Measurements from ENCODE around the gene MBOAT2. TPM values are rescaled to one million over a fixed set of nuclear protein-coding genes. Genes with fewer than 3 reads are reported as not detected.
"Not testable (repeated sequence)": the region's sequence is repeated elsewhere in the genome, so short reads cannot be mapped to it uniquely, and the experiment has no call there.

Gene MBOAT2
- total RNA-seq (2021; ENCODE audit: unreplicated experiment) = 34.8 TPM
- polyA plus RNA-seq (2012; ENCODE audit: insufficient read length) = 21.2 TPM
- Bru-seq, nascent RNA = percentile 68 among the genes with signal in this experiment
- percentile 64 among the genes with signal in this experiment for BruChase-seq, experiment 1, labeled RNA remaining after a 2-hour chase
- BruChase-seq, experiment 2, labeled RNA remaining after a 6-hour chase = percentile 67 among the genes with signal in this experiment
- long read RNA-seq, full-length matches to known transcripts = 57 of 91 reads
- long read RNA-seq, partial matches to known transcripts = 7 of 91 reads
- long read RNA-seq, other reads (novel, unspliced or antisense) = 27 of 91 reads

- Histone ChIP-seq H3K36me3 (ENCODE audit: control insufficient read depth, insufficient read depth, low read length) (no peaks in the 10 kb centered on the region), H3K4me3 (ENCODE audit: low read depth in 2 of 2, low read length in 2 of 2) (peak within 1 kb of the TSS; percentile 75 to 81), H3K9me3 (ENCODE audit: control insufficient read depth, insufficient read depth, low read depth, low read length) (no peaks in the 10 kb centered on the region), H3K27me3 (ENCODE audit: control insufficient read depth, insufficient read depth, low read length) (no peaks in the 10 kb centered on the region), H3K27ac (ENCODE audit: low read length) (peak within 1 kb of the TSS; percentile 74), H3K4me1 (ENCODE audit: control insufficient read depth, insufficient read depth, low read length) (peaks cover 36% of the 10 kb centered on the region)
- ATAC-seq = peak; percentile 92
- in situ Hi-C loops (cut with HindIII; ENCODE audit: low pct_unique_long_range_greater_than_20kb, low sequenced_read_pairs) = no loop called here
- intact Hi-C loops (cut with micrococcal nuclease; ENCODE audit: unreplicated experiment) = no loop called here
- BruUV-seq (replicated peaks) = no TSS peak
- ChIA-PET POLR2A (interaction anchor here (0.6 to 0.7 kb wide), 3 partner anchors 9 to 179 kb away, joined by 3 to 4 read pairs (median 3); no protein-coding TSS in a partner anchor), CTCF (interaction anchor here (0.6 kb wide), 1 partner anchor 202 kb away, joined by 3 read pairs; no protein-coding TSS in a partner anchor)
- DNase-seq (ENCODE audit: low read depth, low spot score) = no peak
- no peak for TF ChIP-seq SIN3A (IDR thresholded peaks at IDR 0.05; ENCODE audit: borderline replicate concordance, insufficient read depth, low read depth, low read length)
- TF ChIP-seq TCF7L2 (IDR thresholded peaks at IDR 0.05; ENCODE audit: low read depth, low read length) = peak; percentile 81
- peak; percentile 83 for TF ChIP-seq POLR2AphosphoS5 (IDR thresholded peaks at IDR 0.05; ENCODE audit: low read depth, low read length)
These were observed at the start of gene MBOAT2 for GRCh38 chr2:9003616-9004337. Gene MBOAT2 (minus strand): TSS chr2:9003684. CDS start chr2:9003614, 70 bp downstream.

- DNase-seq (ENCODE audit: low read depth, low spot score) (no peak), ATAC-seq (no peak)
- Histone ChIP-seq H3K4me3 (ENCODE audit: low read depth in 2 of 2, low read length in 2 of 2) (no peak overlapping the region), H3K27me3 (ENCODE audit: control insufficient read depth, insufficient read depth, low read length) (no peaks in the 10 kb centered on the region), H3K27ac (ENCODE audit: low read length) (no peak overlapping the region), H3K36me3 (ENCODE audit: control insufficient read depth, insufficient read depth, low read length) (no peaks in the 10 kb centered on the region), H3K9me3 (ENCODE audit: control insufficient read depth, insufficient read depth, low read depth, low read length) (no peaks in the 10 kb centered on the region), H3K4me1 (ENCODE audit: control insufficient read depth, insufficient read depth, low read length) (no peaks in the 10 kb centered on the region)
- in situ Hi-C loops (cut with HindIII; ENCODE audit: low pct_unique_long_range_greater_than_20kb, low sequenced_read_pairs) = no loop called here
- POLR2A ChIA-PET = no interaction called here
- intact Hi-C loops (cut with micrococcal nuclease; ENCODE audit: unreplicated experiment) = no loop called here
- BruUV-seq (replicated peaks) = no TSS peak
- TF ChIP-seq POLR2AphosphoS5 (IDR thresholded peaks at IDR 0.05; ENCODE audit: low read depth, low read length) (no peak), TCF7L2 (IDR thresholded peaks at IDR 0.05; ENCODE audit: low read depth, low read length) (no peak), REST (IDR thresholded peaks at IDR 0.05; ENCODE audit: insufficient read depth in 1 of 2, low read depth in 2 of 2, low read length in 1 of 2) (no peak), CTCF (IDR thresholded peaks at IDR 0.05) (no peak), SIN3A (IDR thresholded peaks at IDR 0.05; ENCODE audit: borderline replicate concordance, insufficient read depth, low read depth, low read length) (no peak)
- CTCF ChIA-PET = no interaction called here
These were observed 49.5 kb upstream of the MBOAT2 start for GRCh38 chr2:9052821-9053533.

GRCh38 chr2:9051451-9051850 lies 48.0 kb upstream of the MBOAT2 start:
- H3K36me3 ChIP-seq (ENCODE audit: control insufficient read depth, insufficient read depth, low read length); H3K27ac ChIP-seq (ENCODE audit: low read length); H3K4me1 ChIP-seq (ENCODE audit: control insufficient read depth, insufficient read depth, low read length); in situ Hi-C loops (cut with HindIII; ENCODE audit: low pct_unique_long_range_greater_than_20kb, low sequenced_read_pairs); BruUV-seq (replicated peaks); H3K4me3 ChIP-seq (ENCODE audit: low read depth in 2 of 2, low read length in 2 of 2); CTCF ChIA-PET; H3K9me3 ChIP-seq (ENCODE audit: control insufficient read depth, insufficient read depth, low read depth, low read length); ATAC-seq; H3K27me3 ChIP-seq (ENCODE audit: control insufficient read depth, insufficient read depth, low read length); intact Hi-C loops (cut with micrococcal nuclease; ENCODE audit: unreplicated experiment); DNase-seq (ENCODE audit: low read depth, low spot score); POLR2A ChIA-PET: not testable (repeated sequence)

All from Panc1 (cell line).